Ovary (tissue), 9 donors: ENCODE data around the gene TRPV4. TPM values are rescaled to one million over a fixed set of nuclear protein-coding genes. Genes with fewer than 3 reads are reported as not detected.

ENCODE experiments used
- DNase-seq, 5 donors: peaks; one replicate each; pipeline ENCODE4 v3.0.0-alpha.2; 2019 to 2020
- H3K27ac ChIP-seq, 2 donors: fragments of 200-600 bp; one replicate each; pipeline versions ENCODE4 v1.5.1 to v1.8.0; 2019 to 2022
- H3K27me3 ChIP-seq: fragments of 200-600 bp; one replicate; pipeline ENCODE4 v1.8.0; 2022
- H3K36me3 ChIP-seq: fragments of 200-600 bp; sonication (generic); one replicate; pipeline ENCODE4 v1.5.1; 2019
- H3K4me1 ChIP-seq: one replicate; pipeline ENCODE4 v1.8.1; 2013; ENCODE audit warnings: mild to moderate bottlenecking, moderate library complexity; ENCODE audit not compliant: insufficient read depth
- H3K4me3 ChIP-seq: fragments of 200-600 bp; sonication (generic); one replicate; pipeline ENCODE4 v1.5.1; 2017
- H3K9me3 ChIP-seq, 2 donors: fragments of 200-600 bp in 1 of 2; sonication (generic) in 1 of 2; one replicate each; pipeline versions ENCODE4 v1.5.1 to v1.8.1; 2013 to 2019; ENCODE audit warnings: mild to moderate bottlenecking in 1 of 2, moderate library complexity in 1 of 2
- EP300 ChIP-seq: sonication (generic); formaldehyde crosslinking; IDR thresholded peaks from one replicate; pipeline ENCODE4 v1.6.1; 2017; ENCODE audit warnings: antibody characterized with exemption
- POLR2A ChIP-seq: fragments of 450-650 bp; IDR thresholded peaks from one replicate; pipeline ENCODE4 v1.6.1; 2017; ENCODE audit warnings: antibody characterized with exemption, mild to moderate bottlenecking, moderate library complexity
- WGBS, 3 donors: extraction: QIAGEN DNeasy Blood & Tissue Kit in 1 of 3; methylation state at CpG; one replicate each; pipeline versions ENCODE4 v1.1.5 to v1.1.7; 2013 to 2017; 5-methylcytosine and 5-hydroxymethylcytosine counted together
- intact Hi-C, 4 donors: fragments of 100-400 bp; cut with DNase I; formaldehyde crosslinking; loops; one replicate each; pipeline versions ENCODE4 v1.11.0 to v1.15.1; 2022 to 2023
- polyA plus RNA-seq, 2 donors: library from polyadenylated mRNA; stranded (reverse); fragments of 200-250 nt in 1 of 2; fragments of 350-450 nt in 1 of 2; fragmentation: Illumina TruSeq in 1 of 2; extraction: RNeasy Lipid Tissue Mini Kit (QIAGEN cat#74804) in 1 of 2; gene quantifications; one replicate each; pipeline ENCODE4 v1.2.3, GENCODE V29; 2013 to 2014
- total RNA-seq, 7 donors: library from RNA; depleted of rRNA in 2 of 7; stranded (reverse); fragments of >200 nt in 2 of 7; fragmentation: NEBNext Ultra II Directional in 3 of 7; extraction: Animal tissue kit (Norgen Biotek cat#: 25700) in 3 of 7; gene quantifications; one replicate each; pipeline versions ENCODE4 v1.1.0 to v1.2.4, GENCODE V29; 2016 to 2023
- TF ChIP-seq, protein P1 (sequence below), 3 donors: fragments of 450-650 bp in 2 of 3; fragments of 200-600 bp in 1 of 3; IDR thresholded peaks; one replicate each; pipeline versions ENCODE4 v1.5.1 to v1.8.0; 2016 to 2022; ENCODE audit warnings: antibody characterized with exemption in 3 of 3, mild to moderate bottlenecking in 1 of 3
- donor health status: DM: no; HTN: no; CAD: no; lungs with moderate emphysema.
- donor health status: DM: no; HTN: no; CAD: no.
- donor health status: Bipolar disorder and iron deficiency.
- donor health status: DM: yes; HTN: yes; CAD: no.
- donor health status: DM: no; HTN: no; CAD: no.
- donor health status: DM: yes; HTN: yes; CAD: no.

Gene TRPV4
- total and polyA plus RNA-seq, 9 donors: 0.12 to 2.4 (median 0.49) TPM; not detected in 1

DNA sequence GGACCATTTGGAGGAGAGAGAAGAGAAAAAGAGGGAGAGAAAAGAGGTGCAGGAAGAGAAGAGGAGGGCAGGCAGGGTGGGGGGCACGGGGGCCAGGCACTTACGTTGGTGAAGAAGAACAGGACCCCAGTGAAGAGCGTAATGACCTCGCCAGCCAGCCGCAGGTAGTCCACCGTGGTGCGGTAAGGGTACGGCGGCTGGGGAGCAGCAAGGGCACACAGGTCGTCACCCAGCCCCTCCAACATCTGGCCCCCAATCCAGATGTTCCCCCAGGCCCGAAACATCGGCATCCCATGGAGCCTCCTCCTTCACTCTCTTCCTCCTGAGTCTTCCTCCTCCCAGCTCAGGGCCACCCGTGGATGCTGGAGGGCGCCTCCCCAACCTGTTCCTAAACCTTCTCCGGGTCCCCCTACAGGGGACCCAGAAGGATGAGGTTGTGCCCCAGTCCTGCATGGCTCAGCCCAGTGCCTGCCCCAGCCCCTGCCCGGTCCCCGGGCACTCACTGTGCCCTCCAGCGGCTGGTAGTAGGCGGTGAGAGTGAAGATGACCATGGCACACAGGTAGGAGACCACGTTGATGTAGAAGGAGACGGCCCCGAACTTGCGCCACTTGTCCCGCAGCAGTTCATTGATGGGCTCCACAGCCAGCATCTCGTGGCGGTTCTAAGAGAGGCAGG is 39.2 kb downstream of the TRPV4 start:
- Histone ChIP-seq H3K4me3 (no peak overlapping the region), H3K9me3 (no peaks in the 10 kb centered on the region), H3K27ac (no peak overlapping the region), H3K4me1 (no peaks in the 10 kb centered on the region), H3K27me3 (no peaks in the 10 kb centered on the region), H3K36me3 (no peaks in the 10 kb centered on the region)
- WGBS, 3 donors: 87 to 89% (median 88%) methylated on average over 26 of the region's 26 CpGs
- intact Hi-C loops: no loop called here
- TF ChIP-seq POLR2A: no peak
- TF ChIP-seq EP300: no peak
- TF ChIP-seq, protein P1, sequence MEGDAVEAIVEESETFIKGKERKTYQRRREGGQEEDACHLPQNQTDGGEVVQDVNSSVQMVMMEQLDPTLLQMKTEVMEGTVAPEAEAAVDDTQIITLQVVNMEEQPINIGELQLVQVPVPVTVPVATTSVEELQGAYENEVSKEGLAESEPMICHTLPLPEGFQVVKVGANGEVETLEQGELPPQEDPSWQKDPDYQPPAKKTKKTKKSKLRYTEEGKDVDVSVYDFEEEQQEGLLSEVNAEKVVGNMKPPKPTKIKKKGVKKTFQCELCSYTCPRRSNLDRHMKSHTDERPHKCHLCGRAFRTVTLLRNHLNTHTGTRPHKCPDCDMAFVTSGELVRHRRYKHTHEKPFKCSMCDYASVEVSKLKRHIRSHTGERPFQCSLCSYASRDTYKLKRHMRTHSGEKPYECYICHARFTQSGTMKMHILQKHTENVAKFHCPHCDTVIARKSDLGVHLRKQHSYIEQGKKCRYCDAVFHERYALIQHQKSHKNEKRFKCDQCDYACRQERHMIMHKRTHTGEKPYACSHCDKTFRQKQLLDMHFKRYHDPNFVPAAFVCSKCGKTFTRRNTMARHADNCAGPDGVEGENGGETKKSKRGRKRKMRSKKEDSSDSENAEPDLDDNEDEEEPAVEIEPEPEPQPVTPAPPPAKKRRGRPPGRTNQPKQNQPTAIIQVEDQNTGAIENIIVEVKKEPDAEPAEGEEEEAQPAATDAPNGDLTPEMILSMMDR (IDR thresholded peaks at IDR 0.05): no peak
- DNase-seq: no peak

DNA sequence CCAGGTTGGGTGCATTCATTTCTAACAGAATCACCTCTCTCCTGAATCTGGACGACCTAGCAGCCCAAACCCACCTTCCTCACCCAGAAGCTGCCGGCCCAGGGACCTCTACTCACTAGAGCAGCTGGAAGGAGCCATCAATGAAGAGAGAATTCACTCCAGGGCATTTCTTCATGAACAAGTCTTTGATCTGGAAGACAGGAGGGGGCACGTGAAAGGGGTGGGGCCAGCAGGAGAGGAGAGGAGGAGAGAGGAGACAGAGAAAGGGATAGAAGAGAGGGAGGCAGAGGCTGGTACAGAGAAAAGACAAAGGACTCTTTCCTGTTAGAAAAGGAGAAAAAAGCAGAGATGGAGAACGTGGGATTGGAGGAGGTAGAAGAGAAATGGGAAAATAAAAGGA is 39.8 kb downstream of the TRPV4 start:
- Histone ChIP-seq H3K27me3 (no peaks in the 10 kb centered on the region), H3K27ac (no peak overlapping the region), H3K4me3 (no peak overlapping the region), H3K36me3 (no peaks in the 10 kb centered on the region), H3K4me1 (no peaks in the 10 kb centered on the region), H3K9me3 (no peaks in the 10 kb centered on the region)
- 44 to 54% (median 49%) methylated on average over 4 of the region's 4 CpGs for WGBS, 3 donors
- no peak for DNase-seq
- intact Hi-C loops: no loop called here
- TF ChIP-seq EP300 (no peak), POLR2A (no peak)
- TF ChIP-seq, protein P1 (IDR thresholded peaks at IDR 0.05): no peak

DNA sequence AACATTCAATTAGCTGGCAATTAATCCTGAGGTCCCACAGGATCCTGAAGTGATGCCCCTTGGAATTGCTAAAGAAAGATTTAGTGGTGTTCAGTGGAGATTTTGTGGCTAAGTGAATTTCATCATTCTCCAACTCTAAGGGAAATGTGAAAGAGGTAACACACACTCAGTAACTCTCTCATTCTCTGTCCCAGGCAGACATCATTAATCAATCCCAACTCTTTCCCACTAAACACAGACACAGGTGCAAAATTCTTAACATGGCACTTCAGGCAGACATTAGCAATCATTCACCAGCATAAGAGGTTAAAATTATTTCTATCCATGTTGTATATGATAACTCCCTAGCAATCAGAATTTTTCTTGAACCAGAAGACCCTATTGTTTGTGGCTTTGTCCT is 40.2 kb downstream of the TRPV4 start:
- H3K9me3 ChIP-seq: no peaks in the 10 kb centered on the region
- no peak for DNase-seq
- TF ChIP-seq, protein P1 (IDR thresholded peaks at IDR 0.05): no peak
- TF ChIP-seq POLR2A (no peak), EP300 (no peak)
- no peaks in the 10 kb centered on the region for H3K27me3 ChIP-seq
- no peaks in the 10 kb centered on the region for H3K36me3 ChIP-seq
- no peaks in the 10 kb centered on the region for H3K4me1 ChIP-seq
- intact Hi-C loops: no loop called here
- no peak overlapping the region for H3K4me3 ChIP-seq
- no peak overlapping the region for H3K27ac ChIP-seq

DNA sequence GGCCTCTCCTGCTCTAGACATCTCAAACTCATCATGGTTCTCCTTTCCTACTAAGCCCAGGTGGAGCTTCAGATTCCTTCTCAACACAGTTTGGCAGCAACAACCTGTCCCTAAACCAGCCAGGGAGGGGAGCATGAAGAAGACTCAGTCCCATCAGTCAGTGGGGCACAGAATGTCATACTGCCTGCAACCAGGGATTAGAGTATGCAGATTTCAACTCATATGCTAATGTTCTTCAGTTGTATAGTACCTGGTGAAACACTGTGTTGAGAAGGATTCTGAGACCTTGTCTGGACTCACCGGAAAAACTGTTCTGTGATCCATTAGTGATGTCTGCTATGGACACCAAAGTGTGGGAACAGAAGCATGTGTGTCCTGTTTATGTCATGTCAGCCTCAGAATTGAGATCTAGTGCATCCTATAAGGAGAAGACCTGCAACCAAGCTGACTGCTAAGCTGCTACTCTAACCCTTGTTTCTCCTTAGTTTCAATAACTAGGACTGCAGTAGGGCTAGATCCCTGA is 43.6 kb downstream of the TRPV4 start:
- intact Hi-C loops: loop anchor here in 1 of 4 donors (10.0 kb wide), 1 partner anchor 365 kb away; no protein-coding TSS in a partner anchor
- 88 to 96% (median 92%) methylated on average over 1 of the region's 1 CpG for WGBS, 3 donors
- no peak overlapping the region for H3K4me3 ChIP-seq
- H3K4me1 ChIP-seq: no peaks in the 10 kb centered on the region
- no peak for DNase-seq
- H3K9me3 ChIP-seq: no peaks in the 10 kb centered on the region
- H3K36me3 ChIP-seq: no peaks in the 10 kb centered on the region
- H3K27ac ChIP-seq: no peak overlapping the region
- TF ChIP-seq, protein P1 (IDR thresholded peaks at IDR 0.05): no peak
- TF ChIP-seq POLR2A (no peak), EP300 (no peak)
- H3K27me3 ChIP-seq: no peaks in the 10 kb centered on the region
